Muscle layer of duodenum (tissue), 2 donors: Measurements from ENCODE around the gene OR7G2.
"Not testable (repeated sequence)": the region's sequence is repeated elsewhere in the genome, so short reads cannot be mapped to it uniquely, and the experiment has no call there.

ENCODE experiments used
- H3K27ac ChIP-seq: one replicate; pipeline ENCODE4 v1.7.0; 2013; ENCODE audit warnings: mild to moderate bottlenecking, low read length
- H3K27me3 ChIP-seq: one replicate; pipeline ENCODE4 v1.7.0; 2013; ENCODE audit warnings: low read depth, mild to moderate bottlenecking, control low read depth, low read length
- H3K36me3 ChIP-seq, 2 donors: one replicate each; pipeline ENCODE4 v1.7.0; 2013; ENCODE audit warnings: low read length in 2 of 2, control low read depth in 1 of 2, mild to moderate bottlenecking in 1 of 2; ENCODE audit not compliant: insufficient read depth in 2 of 2, control insufficient read depth in 1 of 2
- H3K4me1 ChIP-seq, 2 donors: one replicate each; pipeline ENCODE4 v1.7.0; 2013; ENCODE audit warnings: low read length in 2 of 2, mild to moderate bottlenecking in 2 of 2, control low read depth in 1 of 2, moderate library complexity in 1 of 2; ENCODE audit not compliant: insufficient read depth in 2 of 2, control insufficient read depth in 1 of 2
- H3K4me3 ChIP-seq, 2 donors: one replicate each; pipeline ENCODE4 v1.7.0; 2013; ENCODE audit warnings: low read length in 2 of 2, low read depth in 1 of 2, mild to moderate bottlenecking in 1 of 2
- H3K9me3 ChIP-seq, 2 donors: one replicate each; pipeline ENCODE4 v1.7.0; 2013; ENCODE audit warnings: low read length in 2 of 2, control low read depth in 1 of 2, mild to moderate bottlenecking in 1 of 2; ENCODE audit not compliant: control insufficient read depth in 1 of 2
- donor health status: healthy.

OR7G2 gene

GRCh38 chr19:9053674-9054073 is 53.6 kb downstream of the OR7G2 start:
- not testable (repeated sequence) for H3K27ac ChIP-seq, H3K9me3 ChIP-seq, H3K4me3 ChIP-seq, H3K27me3 ChIP-seq, H3K36me3 ChIP-seq, H3K4me1 ChIP-seq

- Histone ChIP-seq H3K27ac (no peak overlapping the region), H3K4me3 (no peak overlapping the region), H3K4me1 (no peaks in the 10 kb centered on the region), H3K36me3 (no peaks in the 10 kb centered on the region), H3K9me3 (no peaks in the 10 kb centered on the region), H3K27me3 (no peaks in the 10 kb centered on the region)
Measured at GRCh38 chr19:9052894-9053293, 54.4 kb downstream of the OR7G2 start.
